ENCODE data around the gene IER2. TPM values are rescaled to one million over a fixed set of nuclear protein-coding genes. Genes with fewer than 3 reads are reported as not detected.

IER2 gene
- total and polyA plus RNA-seq, 9 of the 15 experiments (the other 6 are each of a cell fraction or from before 2014, with no cell fraction given) = 4.5 to 205 (median 23.7) TPM

- no peak for TF ChIP-seq CLOCK (CRISPR knock-in tag; IDR thresholded peaks at IDR 0.05; ENCODE audit: borderline replicate concordance)
- TF ChIP-seq ZFP36 (IDR thresholded peaks at IDR 0.05; ENCODE audit: low read depth, low read length, partially characterized antibody) = no peak
- no peak for TF ChIP-seq ZNF57 (CRISPR knock-in tag; IDR thresholded peaks at IDR 0.05)
- TF ChIP-seq SIX5 (IDR thresholded peaks at IDR 0.05; ENCODE audit: borderline replicate concordance in 1 of 2, insufficient read depth in 1 of 2, low read depth in 1 of 2, low read length in 2 of 2) = no peak
- TF ChIP-seq, protein P1, sequence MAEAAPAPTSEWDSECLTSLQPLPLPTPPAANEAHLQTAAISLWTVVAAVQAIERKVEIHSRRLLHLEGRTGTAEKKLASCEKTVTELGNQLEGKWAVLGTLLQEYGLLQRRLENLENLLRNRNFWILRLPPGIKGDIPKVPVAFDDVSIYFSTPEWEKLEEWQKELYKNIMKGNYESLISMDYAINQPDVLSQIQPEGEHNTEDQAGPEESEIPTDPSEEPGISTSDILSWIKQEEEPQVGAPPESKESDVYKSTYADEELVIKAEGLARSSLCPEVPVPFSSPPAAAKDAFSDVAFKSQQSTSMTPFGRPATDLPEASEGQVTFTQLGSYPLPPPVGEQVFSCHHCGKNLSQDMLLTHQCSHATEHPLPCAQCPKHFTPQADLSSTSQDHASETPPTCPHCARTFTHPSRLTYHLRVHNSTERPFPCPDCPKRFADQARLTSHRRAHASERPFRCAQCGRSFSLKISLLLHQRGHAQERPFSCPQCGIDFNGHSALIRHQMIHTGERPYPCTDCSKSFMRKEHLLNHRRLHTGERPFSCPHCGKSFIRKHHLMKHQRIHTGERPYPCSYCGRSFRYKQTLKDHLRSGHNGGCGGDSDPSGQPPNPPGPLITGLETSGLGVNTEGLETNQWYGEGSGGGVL (CRISPR knock-in tag; IDR thresholded peaks at IDR 0.05) = no peak
- TF ChIP-seq GABPB2 (CRISPR knock-in tag; conservative IDR thresholded peaks at IDR 0.05) = 0 out of 2 replicates have a peak, but pooled peaks have one; percentile 20
- TF ChIP-seq MXD1 (CRISPR knock-in tag; IDR thresholded peaks at IDR 0.05; ENCODE audit: borderline replicate concordance, poor library complexity, severe bottlenecking) = no peak
- TF ChIP-seq, protein P2, sequence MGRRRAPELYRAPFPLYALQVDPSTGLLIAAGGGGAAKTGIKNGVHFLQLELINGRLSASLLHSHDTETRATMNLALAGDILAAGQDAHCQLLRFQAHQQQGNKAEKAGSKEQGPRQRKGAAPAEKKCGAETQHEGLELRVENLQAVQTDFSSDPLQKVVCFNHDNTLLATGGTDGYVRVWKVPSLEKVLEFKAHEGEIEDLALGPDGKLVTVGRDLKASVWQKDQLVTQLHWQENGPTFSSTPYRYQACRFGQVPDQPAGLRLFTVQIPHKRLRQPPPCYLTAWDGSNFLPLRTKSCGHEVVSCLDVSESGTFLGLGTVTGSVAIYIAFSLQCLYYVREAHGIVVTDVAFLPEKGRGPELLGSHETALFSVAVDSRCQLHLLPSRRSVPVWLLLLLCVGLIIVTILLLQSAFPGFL (CRISPR knock-in tag; IDR thresholded peaks at IDR 0.05) = no peak
- TF ChIP-seq ZNF274 (IDR thresholded peaks at IDR 0.05; ENCODE audit: borderline replicate concordance, low read depth, low read length) = peak; percentile 24; the same call in 1 of the 2 replicates
- no peak for TF ChIP-seq FOXM1 (IDR thresholded peaks at IDR 0.05; ENCODE audit: low read depth)
- peak; percentile 62; the same call in 1 of the 2 replicates for TF ChIP-seq FOXM1 (CRISPR knock-in tag; IDR thresholded peaks at IDR 0.05; ENCODE audit: low read depth)
- TF ChIP-seq CCAR2 (IDR thresholded peaks at IDR 0.05; ENCODE audit: low read depth, low read length) = no peak
- TF ChIP-seq HDAC3 (IDR thresholded peaks at IDR 0.05; ENCODE audit: borderline replicate concordance, partially characterized antibody) = peak; percentile 70
- TF ChIP-seq, protein P3, sequence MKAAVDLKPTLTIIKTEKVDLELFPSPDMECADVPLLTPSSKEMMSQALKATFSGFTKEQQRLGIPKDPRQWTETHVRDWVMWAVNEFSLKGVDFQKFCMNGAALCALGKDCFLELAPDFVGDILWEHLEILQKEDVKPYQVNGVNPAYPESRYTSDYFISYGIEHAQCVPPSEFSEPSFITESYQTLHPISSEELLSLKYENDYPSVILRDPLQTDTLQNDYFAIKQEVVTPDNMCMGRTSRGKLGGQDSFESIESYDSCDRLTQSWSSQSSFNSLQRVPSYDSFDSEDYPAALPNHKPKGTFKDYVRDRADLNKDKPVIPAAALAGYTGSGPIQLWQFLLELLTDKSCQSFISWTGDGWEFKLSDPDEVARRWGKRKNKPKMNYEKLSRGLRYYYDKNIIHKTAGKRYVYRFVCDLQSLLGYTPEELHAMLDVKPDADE (conservative IDR thresholded peaks at IDR 0.05; ENCODE audit: control insufficient read depth, low read depth, low read length) = peak; percentile 92
- TF ChIP-seq ZNF24 (IDR thresholded peaks at IDR 0.05) = peak; percentile 53
- no peak for TF ChIP-seq PHB2 (IDR thresholded peaks at IDR 0.05; ENCODE audit: low read depth)
- TF ChIP-seq ZNF165 (CRISPR knock-in tag; IDR thresholded peaks at IDR 0.05; ENCODE audit: borderline replicate concordance) = no peak
- TF ChIP-seq, protein P4, sequence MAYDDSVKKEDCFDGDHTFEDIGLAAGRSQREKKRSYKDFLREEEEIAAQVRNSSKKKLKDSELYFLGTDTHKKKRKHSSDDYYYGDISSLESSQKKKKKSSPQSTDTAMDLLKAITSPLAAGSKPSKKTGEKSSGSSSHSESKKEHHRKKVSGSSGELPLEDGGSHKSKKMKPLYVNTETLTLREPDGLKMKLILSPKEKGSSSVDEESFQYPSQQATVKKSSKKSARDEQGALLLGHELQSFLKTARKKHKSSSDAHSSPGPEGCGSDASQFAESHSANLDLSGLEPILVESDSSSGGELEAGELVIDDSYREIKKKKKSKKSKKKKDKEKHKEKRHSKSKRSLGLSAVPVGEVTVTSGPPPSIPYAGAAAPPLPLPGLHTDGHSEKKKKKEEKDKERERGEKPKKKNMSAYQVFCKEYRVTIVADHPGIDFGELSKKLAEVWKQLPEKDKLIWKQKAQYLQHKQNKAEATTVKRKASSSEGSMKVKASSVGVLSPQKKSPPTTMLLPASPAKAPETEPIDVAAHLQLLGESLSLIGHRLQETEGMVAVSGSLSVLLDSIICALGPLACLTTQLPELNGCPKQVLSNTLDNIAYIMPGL (CRISPR knock-in tag; IDR thresholded peaks at IDR 0.05) = 0 out of 2 replicates have a peak, but pooled peaks have one; percentile 28
Measured at GRCh38 chr19:13152974-13153568, 2.9 kb downstream of the IER2 start (continued).
